Spinal cord (tissue), 10 donors: ENCODE measurements around the gene SYNGR1. TPM values are rescaled to one million over a fixed set of nuclear protein-coding genes. Genes with fewer than 3 reads are reported as not detected.
"Not testable (repeated sequence)": the region's sequence is repeated elsewhere in the genome, so short reads cannot be mapped to it uniquely, and the experiment has no call there.

Source experiments
- DNase-seq, 6 donors: peaks; one replicate each; pipeline versions ENCODE4 v3.0.0 to v3.0.0-alpha.2; 2013 to 2015; ENCODE audit warnings: low spot score in 6 of 6, low read depth in 4 of 6
- H3K27ac ChIP-seq: one replicate; pipeline ENCODE4 v1.5.1; 2013; ENCODE audit warnings: low read depth, low read length, control low read depth
- H3K27me3 ChIP-seq: one replicate; pipeline ENCODE4 v1.6.1; 2013; ENCODE audit warnings: low read length; ENCODE audit not compliant: control insufficient read depth, insufficient read depth
- H3K36me3 ChIP-seq: one replicate; pipeline ENCODE4 v1.6.1; 2013; ENCODE audit warnings: low read length; ENCODE audit not compliant: control insufficient read depth, insufficient read depth
- H3K4me1 ChIP-seq: one replicate; pipeline ENCODE4 v1.6.1; 2013; ENCODE audit warnings: low read length; ENCODE audit not compliant: control insufficient read depth, insufficient read depth
- H3K4me3 ChIP-seq: one replicate; pipeline ENCODE4 v1.5.1; 2013; ENCODE audit warnings: low read depth, low read length, control low read depth
- H3K9me3 ChIP-seq: one replicate; pipeline ENCODE4 v1.6.1; 2013; ENCODE audit warnings: low read length; ENCODE audit not compliant: control insufficient read depth, insufficient read depth
- WGBS: methylation state at CpG from one replicate; pipeline ENCODE4 v1.1.5; 2013; ENCODE audit warnings: missing lambda C conversion rate; ENCODE audit not compliant: insufficient coverage; 5-methylcytosine and 5-hydroxymethylcytosine counted together
- polyA plus RNA-seq, 2 donors: library from polyadenylated mRNA; unstranded; fragments of 120-200 nt; gene quantifications; one replicate each; pipeline ENCODE4 v1.2.1, GENCODE V29; 2013; ENCODE audit not compliant: insufficient read length in 2 of 2
- total RNA-seq, 2 donors: library from RNA; depleted of rRNA in 1 of 2; stranded (reverse); fragments of 120-200 nt in 1 of 2; fragments of >200 nt in 1 of 2; gene quantifications; one replicate each; pipeline versions ENCODE4 v1.2.3 to v1.2.4, GENCODE V29; 2013 to 2014
- donor health status: healthy.

SYNGR1 gene
- total and polyA plus RNA-seq, 4 donors: 43.8 to 99.1 (median 71.0) TPM

DNA sequence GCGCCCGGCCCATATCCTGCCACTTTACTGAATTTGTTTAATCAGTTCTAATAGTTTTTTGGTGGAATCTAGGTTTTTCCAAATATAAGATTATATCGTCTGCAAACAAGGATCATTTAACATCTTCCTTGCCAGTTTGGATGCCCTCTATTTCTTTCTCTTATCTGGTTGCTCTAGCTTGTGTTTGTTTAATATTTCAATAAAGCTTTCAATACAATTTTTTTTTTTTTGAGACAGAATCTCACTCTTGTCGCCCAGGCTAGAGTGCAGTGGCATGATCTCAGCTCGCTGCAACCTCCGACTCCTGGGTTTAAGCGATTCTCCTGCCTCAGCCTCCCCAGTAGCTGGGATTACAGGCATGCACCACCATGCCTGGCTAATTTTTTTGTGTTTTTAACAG is 63.4 kb downstream of the SYNGR1 start:
- not testable (repeated sequence) for H3K27ac ChIP-seq, H3K27me3 ChIP-seq, H3K4me3 ChIP-seq, DNase-seq, H3K9me3 ChIP-seq
- Histone ChIP-seq H3K4me1 (peaks cover 21% of the 10 kb centered on the region), H3K36me3 (peaks cover 35% of the 10 kb centered on the region)
- 100% methylated on average over 3 of the region's 7 CpGs for WGBS

DNA sequence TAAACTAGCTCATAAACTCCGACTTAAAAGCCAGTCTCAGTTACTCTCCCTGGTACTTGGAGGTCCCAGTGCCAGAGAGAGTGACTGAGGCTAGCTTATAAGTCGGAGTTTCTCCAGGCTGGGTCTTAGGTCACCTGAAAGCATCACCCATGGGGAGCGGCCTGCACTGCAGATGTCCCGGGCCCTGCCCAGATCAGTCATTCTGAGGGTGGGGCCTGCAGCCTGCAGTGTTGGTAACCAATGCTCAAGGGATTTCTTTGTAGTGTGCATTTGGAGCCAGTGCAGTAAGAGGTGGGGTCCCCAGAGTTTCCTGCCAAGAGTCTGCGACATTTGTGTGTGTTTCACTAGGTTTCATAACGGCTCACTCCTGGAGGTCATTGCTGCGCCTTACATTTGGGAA is 64.6 kb downstream of the SYNGR1 start:
- DNase-seq: no peak
- H3K4me1 ChIP-seq: peaks cover 18% of the 10 kb centered on the region
- 79% methylated on average over 7 of the region's 7 CpGs for WGBS
- no peaks in the 10 kb centered on the region for H3K27me3 ChIP-seq
- no peak overlapping the region for H3K27ac ChIP-seq
- peaks cover 45% of the 10 kb centered on the region for H3K36me3 ChIP-seq
- H3K9me3 ChIP-seq: no peaks in the 10 kb centered on the region
- no peak overlapping the region for H3K4me3 ChIP-seq

GRCh38 chr22:39414886-39415285 is 65.1 kb downstream of the SYNGR1 start:
- DNase-seq: peak in 1 of 6 donors; percentile 53
- Histone ChIP-seq H3K9me3 (no peaks in the 10 kb centered on the region), H3K27ac (no peak overlapping the region), H3K36me3 (peaks cover 50% of the 10 kb centered on the region), H3K27me3 (no peaks in the 10 kb centered on the region), H3K4me3 (no peak overlapping the region), H3K4me1 (peaks cover 16% of the 10 kb centered on the region)
- WGBS: 60% methylated on average over 10 of the region's 11 CpGs

GRCh38 chr22:39415506-39415905 is 65.7 kb downstream of the SYNGR1 start:
- Histone ChIP-seq H3K27ac (no peak overlapping the region), H3K4me1 (peaks cover 16% of the 10 kb centered on the region), H3K9me3 (no peaks in the 10 kb centered on the region), H3K36me3 (peaks cover 56% of the 10 kb centered on the region), H3K4me3 (no peak overlapping the region), H3K27me3 (no peaks in the 10 kb centered on the region)
- 89% methylated on average over 14 of the region's 16 CpGs for WGBS
- DNase-seq: no peak

GRCh38 chr22:39416319-39416718 is 66.5 kb downstream of the SYNGR1 start:
- Histone ChIP-seq H3K27ac (no peak overlapping the region), H3K36me3 (peaks cover 64% of the 10 kb centered on the region), H3K9me3 (no peaks in the 10 kb centered on the region), H3K4me3 (no peak overlapping the region), H3K4me1 (peaks cover 16% of the 10 kb centered on the region), H3K27me3 (no peaks in the 10 kb centered on the region)
- DNase-seq: no peak
- WGBS: 57% methylated on average over 6 of the region's 7 CpGs

- Histone ChIP-seq H3K27me3 (no peaks in the 10 kb centered on the region), H3K27ac (no peak overlapping the region), H3K36me3 (peaks cover 77% of the 10 kb centered on the region), H3K4me3 (no peak overlapping the region), H3K4me1 (peaks cover 14% of the 10 kb centered on the region), H3K9me3 (no peaks in the 10 kb centered on the region)
- 89% methylated on average over 11 of the region's 12 CpGs for WGBS
- no peak for DNase-seq
Measured at GRCh38 chr22:39417641-39418040, 67.8 kb downstream of the SYNGR1 start.

DNA sequence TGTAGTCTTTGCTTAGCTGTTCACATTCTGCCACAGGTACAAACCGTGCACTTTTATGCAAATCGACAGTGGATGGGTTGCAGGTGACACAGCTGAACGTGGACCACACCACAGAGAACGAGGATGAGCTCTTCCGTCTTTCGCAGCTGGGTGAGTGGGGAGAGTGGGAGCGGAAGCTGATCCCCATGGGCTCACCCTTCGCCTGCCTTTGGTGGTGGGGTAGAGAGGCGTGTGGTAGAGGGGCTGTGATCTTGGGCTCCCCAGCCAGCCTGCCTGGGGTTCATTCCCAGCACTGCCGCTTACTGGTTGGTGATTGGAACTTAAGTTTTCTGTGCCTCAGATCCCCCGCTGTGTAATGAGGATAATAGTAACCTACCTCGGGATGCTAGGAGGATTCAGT is 68.9 kb downstream of the SYNGR1 start:
- DNase-seq: no peak
- no peaks in the 10 kb centered on the region for H3K27me3 ChIP-seq
- 84% methylated on average over 12 of the region's 12 CpGs for WGBS
- peaks cover 82% of the 10 kb centered on the region for H3K36me3 ChIP-seq
- H3K27ac ChIP-seq: no peak overlapping the region
- no peak overlapping the region for H3K4me3 ChIP-seq
- H3K4me1 ChIP-seq: peaks cover 14% of the 10 kb centered on the region
- no peaks in the 10 kb centered on the region for H3K9me3 ChIP-seq

DNA sequence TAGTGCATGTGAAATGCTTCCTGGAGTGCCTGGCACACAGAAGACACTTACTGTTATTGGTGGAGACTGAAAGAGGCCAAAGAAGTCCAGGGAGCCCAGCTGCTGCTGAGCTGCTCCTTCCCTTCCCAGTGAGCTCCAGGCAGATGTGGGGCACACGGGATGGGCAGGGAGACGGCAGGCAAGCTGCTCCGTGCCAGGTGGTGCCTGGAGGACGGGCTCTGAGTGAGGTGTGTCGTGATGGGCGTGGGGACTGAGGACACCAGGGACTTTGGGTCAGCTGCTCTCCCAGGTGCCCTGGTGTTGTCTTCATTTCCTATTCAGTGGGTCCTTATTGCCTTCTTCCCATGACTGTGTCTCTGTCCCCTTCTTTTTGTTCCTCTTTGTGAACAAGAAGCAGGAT is 69.3 kb downstream of the SYNGR1 start:
- Histone ChIP-seq H3K4me1 (peaks cover 14% of the 10 kb centered on the region), H3K36me3 (peaks cover 85% of the 10 kb centered on the region), H3K4me3 (no peak overlapping the region), H3K9me3 (no peaks in the 10 kb centered on the region), H3K27me3 (no peaks in the 10 kb centered on the region), H3K27ac (no peak overlapping the region)
- WGBS: 97% methylated on average over 6 of the region's 6 CpGs
- no peak for DNase-seq

DNA sequence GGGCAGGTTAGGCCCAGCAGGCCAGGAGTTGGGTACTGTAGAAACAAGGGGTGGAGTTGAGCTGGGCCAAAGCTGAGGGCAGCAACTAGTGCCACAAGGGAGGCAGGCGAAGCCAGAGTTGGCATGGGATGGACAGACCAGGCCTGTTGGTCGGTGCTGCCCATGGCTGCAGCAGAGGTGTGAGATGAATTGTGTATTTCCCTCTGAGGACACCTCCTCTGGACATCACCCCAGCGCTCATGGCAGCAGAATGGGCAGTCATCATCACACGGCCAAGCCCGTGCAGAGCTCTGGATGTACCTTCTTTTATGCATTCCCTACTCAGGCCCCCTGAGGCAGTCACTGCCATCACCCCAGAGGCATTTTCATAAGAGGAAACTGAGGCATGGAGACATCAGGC is 70.1 kb downstream of the SYNGR1 start:
- peaks cover 91% of the 10 kb centered on the region for H3K36me3 ChIP-seq
- H3K9me3 ChIP-seq: no peaks in the 10 kb centered on the region
- no peaks in the 10 kb centered on the region for H3K27me3 ChIP-seq
- no peak overlapping the region for H3K4me3 ChIP-seq
- DNase-seq: no peak
- H3K4me1 ChIP-seq: peaks cover 6% of the 10 kb centered on the region
- 99% methylated on average over 5 of the region's 5 CpGs for WGBS
- H3K27ac ChIP-seq: no peak overlapping the region

DNA sequence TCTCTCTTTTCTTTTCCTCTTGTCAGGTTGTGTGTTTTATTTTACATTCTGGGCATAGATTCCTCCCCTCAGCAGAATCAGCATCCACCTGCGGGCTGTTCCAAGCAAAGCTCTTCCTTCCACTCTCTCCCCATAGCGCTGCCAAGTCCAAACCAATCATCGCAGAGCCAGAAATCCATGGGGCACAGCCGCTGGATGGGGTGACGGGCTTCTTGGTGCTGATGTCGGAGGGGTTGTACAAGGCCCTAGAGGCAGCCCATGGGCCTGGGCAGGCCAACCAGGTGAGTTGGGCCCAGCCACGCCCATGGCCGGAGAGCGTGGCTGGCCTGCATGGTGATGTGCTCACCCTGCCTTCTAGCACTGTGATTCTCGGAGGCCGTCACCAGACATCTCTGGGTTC is 71.9 kb downstream of the SYNGR1 start:
- Histone ChIP-seq H3K36me3 (peaks cover 81% of the 10 kb centered on the region), H3K27ac (no peak overlapping the region), H3K9me3 (no peaks in the 10 kb centered on the region), H3K4me1 (no peaks in the 10 kb centered on the region), H3K27me3 (no peaks in the 10 kb centered on the region), H3K4me3 (no peak overlapping the region)
- WGBS: 97% methylated on average over 10 of the region's 11 CpGs
- no peak for DNase-seq
